Lower lobe of right lung (tissue), 2 donors: ENCODE results near the gene LRRC55. TPM values are rescaled to one million over a fixed set of nuclear protein-coding genes. Genes with fewer than 3 reads are reported as not detected.

Source experiments
- ATAC-seq, 2 donors: fragments of 200-7000 bp; cut with Tn5 transposase; one replicate each; pipeline ENCODE4 v1.9.1; 2020 to 2022; ENCODE audit warnings: mild to moderate bottlenecking in 2 of 2, moderate library complexity in 2 of 2
- DNase-seq: peaks from one replicate; pipeline ENCODE4 v3.0.0-alpha.2; 2020
- H3K27ac ChIP-seq: fragments of 200-600 bp; one replicate; pipeline ENCODE4 v1.8.0; 2022
- H3K27me3 ChIP-seq: fragments of 200-600 bp; one replicate; pipeline ENCODE4 v1.8.0; 2022; ENCODE audit warnings: low read depth
- H3K36me3 ChIP-seq: fragments of 200-600 bp; one replicate; pipeline ENCODE4 v1.8.0; 2022; ENCODE audit warnings: mild to moderate bottlenecking
- H3K4me1 ChIP-seq: fragments of 200-600 bp; one replicate; pipeline ENCODE4 v1.8.0; 2022
- H3K4me3 ChIP-seq: fragments of 200-600 bp; one replicate; pipeline ENCODE4 v1.8.0; 2022; ENCODE audit warnings: mild to moderate bottlenecking
- H3K9me3 ChIP-seq: fragments of 200-600 bp; one replicate; pipeline ENCODE4 v1.8.0; 2022
- intact Hi-C: fragments of 100-400 bp; cut with DNase I; formaldehyde crosslinking; loops from one replicate; pipeline ENCODE4 v1.11.0; 2022
- total RNA-seq: library from RNA; stranded (reverse); fragmentation: NEBNext Ultra II Directional; extraction: Animal tissue kit (Norgen Biotek cat#: 25700); gene quantifications from one replicate; pipeline ENCODE4 v1.2.1, GENCODE V29; 2021
- TF ChIP-seq, protein P1 (sequence below): fragments of 200-600 bp; IDR thresholded peaks from one replicate; pipeline ENCODE4 v1.8.0; 2022; ENCODE audit warnings: antibody characterized with exemption, mild to moderate bottlenecking
- donor health status: DM: no; HTN: yes; CAD: no; lungs with severe emphysema.

The LRRC55 gene
- total RNA-seq, 1 donor from 2014 or later = 0.12 TPM

DNA sequence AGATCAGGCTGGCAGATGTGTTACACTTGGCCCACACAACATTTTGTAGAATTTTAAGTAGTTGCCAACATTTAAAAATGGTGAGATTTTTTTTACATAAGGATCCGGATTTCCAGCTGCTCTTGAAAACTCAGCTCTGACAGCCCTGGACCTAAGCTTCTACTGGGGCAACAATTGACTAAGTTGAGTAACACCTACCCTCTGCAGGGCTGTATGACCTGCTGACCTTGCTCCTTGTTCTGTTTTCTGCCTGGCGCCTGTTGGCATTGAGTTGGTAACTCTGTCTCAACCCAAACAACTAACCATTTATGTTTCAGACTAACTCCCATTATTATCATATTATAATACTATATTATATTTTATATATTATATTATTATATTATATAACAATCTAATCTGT lies 21.1 kb upstream of the LRRC55 start:
- ATAC-seq (no peak), DNase-seq (no peak)
- no peaks in the 10 kb centered on the region for H3K27me3 ChIP-seq
- no peaks in the 10 kb centered on the region for H3K4me1 ChIP-seq
- intact Hi-C loops = no loop called here
- no peaks in the 10 kb centered on the region for H3K9me3 ChIP-seq
- H3K36me3 ChIP-seq = no peaks in the 10 kb centered on the region
- no peak overlapping the region for H3K4me3 ChIP-seq
- TF ChIP-seq, protein P1, sequence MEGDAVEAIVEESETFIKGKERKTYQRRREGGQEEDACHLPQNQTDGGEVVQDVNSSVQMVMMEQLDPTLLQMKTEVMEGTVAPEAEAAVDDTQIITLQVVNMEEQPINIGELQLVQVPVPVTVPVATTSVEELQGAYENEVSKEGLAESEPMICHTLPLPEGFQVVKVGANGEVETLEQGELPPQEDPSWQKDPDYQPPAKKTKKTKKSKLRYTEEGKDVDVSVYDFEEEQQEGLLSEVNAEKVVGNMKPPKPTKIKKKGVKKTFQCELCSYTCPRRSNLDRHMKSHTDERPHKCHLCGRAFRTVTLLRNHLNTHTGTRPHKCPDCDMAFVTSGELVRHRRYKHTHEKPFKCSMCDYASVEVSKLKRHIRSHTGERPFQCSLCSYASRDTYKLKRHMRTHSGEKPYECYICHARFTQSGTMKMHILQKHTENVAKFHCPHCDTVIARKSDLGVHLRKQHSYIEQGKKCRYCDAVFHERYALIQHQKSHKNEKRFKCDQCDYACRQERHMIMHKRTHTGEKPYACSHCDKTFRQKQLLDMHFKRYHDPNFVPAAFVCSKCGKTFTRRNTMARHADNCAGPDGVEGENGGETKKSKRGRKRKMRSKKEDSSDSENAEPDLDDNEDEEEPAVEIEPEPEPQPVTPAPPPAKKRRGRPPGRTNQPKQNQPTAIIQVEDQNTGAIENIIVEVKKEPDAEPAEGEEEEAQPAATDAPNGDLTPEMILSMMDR = no peak
- H3K27ac ChIP-seq = no peak overlapping the region

DNA sequence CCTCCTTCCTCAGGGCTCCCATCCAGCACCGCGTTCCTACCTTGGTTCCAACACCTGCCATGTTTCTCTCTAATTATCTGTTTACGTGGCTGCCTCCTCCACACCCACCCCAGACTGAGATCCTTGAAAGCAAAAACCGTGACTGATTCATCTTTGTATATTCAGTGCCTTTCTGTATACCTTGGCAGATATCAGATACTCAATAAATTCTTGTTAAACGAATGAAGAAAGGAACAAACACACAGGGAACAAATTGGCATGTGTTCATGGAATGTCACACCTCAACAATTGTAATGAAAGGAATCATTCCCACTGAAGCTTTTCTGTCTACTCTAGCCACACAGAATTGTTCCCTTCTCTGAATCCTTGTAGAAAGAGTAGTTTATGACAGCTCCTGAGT lies 20.4 kb upstream of the LRRC55 start:
- Histone ChIP-seq H3K27me3 (no peaks in the 10 kb centered on the region), H3K36me3 (no peaks in the 10 kb centered on the region), H3K27ac (no peak overlapping the region), H3K4me3 (no peak overlapping the region), H3K9me3 (no peaks in the 10 kb centered on the region), H3K4me1 (no peaks in the 10 kb centered on the region)
- intact Hi-C loops = no loop called here
- DNase-seq (no peak), ATAC-seq (no peak)
- TF ChIP-seq, protein P1 = no peak

DNA sequence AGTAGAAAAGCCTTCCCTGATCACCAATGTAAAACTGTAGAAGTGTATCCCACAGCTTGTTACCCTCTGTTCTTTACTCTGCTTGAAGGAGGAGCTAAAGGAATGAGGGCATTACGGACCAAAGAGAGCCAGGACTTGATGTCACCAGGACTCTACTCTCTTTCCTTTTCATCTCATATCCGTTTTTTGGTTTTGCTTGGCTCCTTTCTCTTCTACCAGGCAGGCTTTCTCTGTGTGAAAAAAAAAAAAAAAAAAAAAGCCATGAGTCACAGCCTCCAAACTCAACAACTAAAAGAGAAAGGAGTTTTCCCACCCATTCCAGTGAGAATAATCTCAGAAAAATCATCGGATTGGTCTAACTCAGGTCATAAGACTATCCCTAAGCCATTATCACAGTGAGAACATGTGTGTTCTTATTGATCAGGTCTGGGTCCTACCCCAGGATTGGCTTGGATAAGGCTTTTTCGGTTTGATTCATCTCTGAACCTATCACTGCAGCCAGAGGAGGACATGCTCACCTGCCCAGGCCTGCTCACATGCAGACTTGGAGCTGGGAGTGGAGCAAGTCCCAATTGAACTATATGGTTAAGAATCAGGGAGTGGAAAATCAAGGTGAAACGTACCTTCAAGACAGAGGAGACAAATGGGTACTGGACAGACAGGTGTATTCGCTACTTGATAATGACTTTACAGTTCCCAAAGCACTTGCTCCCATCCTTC lies 19.4 kb upstream of the LRRC55 start:
- Histone ChIP-seq H3K4me1 (no peaks in the 10 kb centered on the region), H3K27ac (no peak overlapping the region), H3K9me3 (no peaks in the 10 kb centered on the region), H3K27me3 (no peaks in the 10 kb centered on the region), H3K4me3 (no peak overlapping the region), H3K36me3 (no peaks in the 10 kb centered on the region)
- TF ChIP-seq, protein P1 = no peak
- no peak for DNase-seq
- intact Hi-C loops = no loop called here
- ATAC-seq = no peak

DNA sequence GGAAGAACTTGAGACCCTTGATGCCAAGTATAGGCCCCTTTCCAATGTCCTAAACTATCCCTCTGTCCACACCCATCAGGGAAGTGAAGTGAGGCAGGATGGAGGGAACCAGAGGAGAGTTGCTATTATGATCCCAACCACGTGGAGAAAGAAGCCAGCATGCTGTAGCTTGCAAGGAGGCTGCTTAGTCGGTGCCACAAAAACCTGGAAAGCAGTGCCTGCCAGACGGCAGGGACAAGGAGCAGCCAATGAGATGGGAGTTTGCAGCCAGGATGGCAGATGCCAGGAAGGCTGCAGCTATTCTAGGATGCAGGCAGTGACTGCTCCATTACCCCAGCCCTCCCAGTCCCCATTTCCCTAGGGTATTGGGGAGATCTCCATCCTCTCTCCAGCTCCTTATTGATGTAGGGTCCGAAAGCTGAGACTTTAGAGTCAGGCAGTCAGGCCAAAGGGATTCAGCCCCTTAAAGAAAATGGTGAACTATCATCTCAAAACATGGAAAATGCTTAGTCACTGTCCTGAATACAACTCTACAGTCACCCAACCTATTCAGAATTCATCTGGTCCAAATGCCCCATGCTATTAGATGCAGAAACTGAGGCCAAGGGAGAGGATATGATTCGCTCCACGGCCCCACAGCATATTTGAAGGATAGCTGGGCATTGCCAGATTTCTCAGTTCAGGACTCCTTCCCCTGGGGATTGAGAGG lies 18.4 kb upstream of the LRRC55 start:
- Histone ChIP-seq H3K36me3 (no peaks in the 10 kb centered on the region), H3K27ac (no peak overlapping the region), H3K4me1 (no peaks in the 10 kb centered on the region), H3K27me3 (no peaks in the 10 kb centered on the region), H3K4me3 (no peak overlapping the region), H3K9me3 (no peaks in the 10 kb centered on the region)
- ATAC-seq (no peak), DNase-seq (no peak)
- TF ChIP-seq, protein P1 = no peak
- intact Hi-C loops = no loop called here

DNA sequence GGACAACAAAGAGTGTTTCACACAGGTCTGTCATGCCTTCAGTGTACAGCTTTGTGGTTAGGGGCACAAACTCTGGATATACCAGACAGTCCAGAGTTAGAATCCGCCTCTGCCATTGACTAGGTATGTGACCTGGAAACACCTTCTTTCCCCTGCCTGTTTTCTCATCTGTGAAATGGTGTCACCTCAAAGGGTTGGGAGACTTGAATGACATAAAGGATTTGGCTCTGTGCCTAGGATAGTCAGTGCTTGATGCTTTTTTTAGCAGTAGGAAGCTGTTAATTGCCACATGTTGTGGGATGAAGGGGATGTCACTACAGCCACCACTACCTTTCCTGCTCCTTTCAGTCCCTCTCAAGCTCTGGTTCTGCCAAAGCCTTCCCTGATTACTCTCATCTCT lies 17.4 kb upstream of the LRRC55 start:
- H3K36me3 ChIP-seq = no peaks in the 10 kb centered on the region
- no peaks in the 10 kb centered on the region for H3K4me1 ChIP-seq
- ATAC-seq = no peak
- H3K27me3 ChIP-seq = no peaks in the 10 kb centered on the region
- DNase-seq = no peak
- no peaks in the 10 kb centered on the region for H3K9me3 ChIP-seq
- intact Hi-C loops = no loop called here
- TF ChIP-seq, protein P1 = no peak
- H3K27ac ChIP-seq = no peak overlapping the region
- H3K4me3 ChIP-seq = no peak overlapping the region
